ENCODE measurements around the gene ZNF618. TPM values are rescaled to one million over a fixed set of nuclear protein-coding genes. Genes with fewer than 3 reads are reported as not detected.

The ZNF618 gene
- total RNA-seq, 1 donor, result 13.6 TPM

DNA sequence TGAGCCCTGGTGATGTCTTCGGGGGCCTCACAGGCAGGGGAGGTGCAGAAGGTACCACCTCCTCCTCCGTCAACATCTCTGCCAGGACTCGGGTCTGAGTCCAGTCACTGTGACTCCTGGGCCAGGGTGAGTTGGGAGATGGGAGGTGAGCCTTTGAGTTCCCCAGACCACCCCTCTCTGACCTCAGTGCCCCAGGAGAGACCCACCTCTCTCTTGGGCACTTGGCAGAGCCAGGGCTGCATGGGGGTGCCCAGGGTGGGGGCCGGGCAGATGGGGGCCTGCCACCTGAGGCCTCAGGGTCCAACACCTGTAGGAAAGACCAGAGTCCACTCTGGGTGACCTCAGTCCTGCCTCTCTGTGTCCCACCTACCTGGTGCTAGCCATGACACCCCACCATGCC, 216.2 kb downstream of the ZNF618 start:
- DNase-seq (ENCODE audit: low read depth), result no peak
- TF ChIP-seq, protein P1, sequence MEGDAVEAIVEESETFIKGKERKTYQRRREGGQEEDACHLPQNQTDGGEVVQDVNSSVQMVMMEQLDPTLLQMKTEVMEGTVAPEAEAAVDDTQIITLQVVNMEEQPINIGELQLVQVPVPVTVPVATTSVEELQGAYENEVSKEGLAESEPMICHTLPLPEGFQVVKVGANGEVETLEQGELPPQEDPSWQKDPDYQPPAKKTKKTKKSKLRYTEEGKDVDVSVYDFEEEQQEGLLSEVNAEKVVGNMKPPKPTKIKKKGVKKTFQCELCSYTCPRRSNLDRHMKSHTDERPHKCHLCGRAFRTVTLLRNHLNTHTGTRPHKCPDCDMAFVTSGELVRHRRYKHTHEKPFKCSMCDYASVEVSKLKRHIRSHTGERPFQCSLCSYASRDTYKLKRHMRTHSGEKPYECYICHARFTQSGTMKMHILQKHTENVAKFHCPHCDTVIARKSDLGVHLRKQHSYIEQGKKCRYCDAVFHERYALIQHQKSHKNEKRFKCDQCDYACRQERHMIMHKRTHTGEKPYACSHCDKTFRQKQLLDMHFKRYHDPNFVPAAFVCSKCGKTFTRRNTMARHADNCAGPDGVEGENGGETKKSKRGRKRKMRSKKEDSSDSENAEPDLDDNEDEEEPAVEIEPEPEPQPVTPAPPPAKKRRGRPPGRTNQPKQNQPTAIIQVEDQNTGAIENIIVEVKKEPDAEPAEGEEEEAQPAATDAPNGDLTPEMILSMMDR (IDR thresholded peaks at IDR 0.05; ENCODE audit: insufficient read depth, low read length), result no peak
- H3K4me3 ChIP-seq (ENCODE audit: low read depth, low read length), result no peak overlapping the region

DNA sequence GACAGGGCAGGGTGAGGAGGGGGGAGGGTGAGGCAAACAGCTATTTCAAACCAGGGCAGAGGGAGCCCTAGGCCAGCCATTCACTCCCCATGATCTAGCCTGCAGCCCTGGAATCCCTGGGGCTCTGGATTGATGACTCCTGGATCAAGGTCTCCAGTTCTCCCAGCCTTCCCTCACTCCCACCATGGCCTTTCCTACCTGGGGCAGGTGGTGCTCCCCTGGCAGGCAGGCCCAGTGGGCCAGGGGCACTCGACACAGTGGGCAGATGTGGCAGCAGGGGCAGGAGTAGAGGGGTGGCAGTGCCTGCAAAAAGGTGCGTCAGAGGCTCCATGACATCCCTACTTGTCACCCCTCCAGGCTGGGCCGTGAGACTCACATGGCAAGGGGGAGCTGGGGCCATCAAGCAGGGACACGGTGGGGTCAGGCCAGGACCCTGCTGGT, 216.9 kb downstream of the ZNF618 start:
- no peak for DNase-seq (ENCODE audit: low read depth)
- TF ChIP-seq, protein P1 (IDR thresholded peaks at IDR 0.05; ENCODE audit: insufficient read depth, low read length), result no peak
- no peak overlapping the region for H3K4me3 ChIP-seq (ENCODE audit: low read depth, low read length)

DNA sequence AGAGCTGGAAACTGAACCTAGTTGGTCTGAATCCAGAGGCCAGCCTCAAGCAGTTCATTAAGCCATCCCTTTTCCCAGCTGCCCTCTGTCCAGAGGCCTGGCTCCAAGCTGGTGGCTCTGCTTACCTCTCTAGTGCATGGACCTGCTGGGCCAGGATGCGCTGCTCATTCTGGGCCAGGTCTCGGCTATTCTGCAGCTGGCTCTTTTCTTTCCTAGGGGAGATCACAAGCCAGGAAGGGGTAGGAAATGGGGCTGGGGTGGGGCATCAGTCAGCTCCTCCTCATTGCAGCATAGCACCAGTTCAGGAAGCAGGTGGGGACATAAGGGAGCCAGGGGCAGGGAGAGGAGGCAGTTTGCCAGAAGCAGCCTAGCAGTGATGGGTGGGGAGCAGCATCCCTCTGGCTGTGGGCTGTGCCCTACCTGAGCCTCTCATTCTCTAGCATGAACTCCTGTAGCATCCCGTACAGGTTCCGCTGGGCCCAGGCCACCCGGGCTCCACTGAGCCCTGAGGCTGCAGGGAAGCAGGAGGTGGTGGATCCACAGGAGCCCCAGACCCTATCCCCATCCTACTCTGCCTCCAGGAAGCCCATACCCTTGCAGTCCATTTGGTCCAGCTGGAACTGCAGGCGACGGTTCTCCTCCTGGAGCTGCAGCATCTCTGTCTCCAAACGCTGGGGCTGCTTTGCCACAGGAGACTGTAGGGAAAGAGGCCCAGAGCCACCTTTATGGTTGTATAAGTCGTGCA, 217.8 kb downstream of the ZNF618 start:
- TF ChIP-seq, protein P1 (IDR thresholded peaks at IDR 0.05; ENCODE audit: insufficient read depth, low read length), result no peak
- DNase-seq (ENCODE audit: low read depth), result no peak
- H3K4me3 ChIP-seq (ENCODE audit: low read depth, low read length), result no peak overlapping the region

- TF ChIP-seq, protein P1 (IDR thresholded peaks at IDR 0.05; ENCODE audit: insufficient read depth, low read length), result no peak
- no peak overlapping the region for H3K4me3 ChIP-seq (ENCODE audit: low read depth, low read length)
- no peak for DNase-seq (ENCODE audit: low read depth)
Observed at GRCh38 chr9:114094971-114095370, 218.9 kb downstream of the ZNF618 start.

DNA sequence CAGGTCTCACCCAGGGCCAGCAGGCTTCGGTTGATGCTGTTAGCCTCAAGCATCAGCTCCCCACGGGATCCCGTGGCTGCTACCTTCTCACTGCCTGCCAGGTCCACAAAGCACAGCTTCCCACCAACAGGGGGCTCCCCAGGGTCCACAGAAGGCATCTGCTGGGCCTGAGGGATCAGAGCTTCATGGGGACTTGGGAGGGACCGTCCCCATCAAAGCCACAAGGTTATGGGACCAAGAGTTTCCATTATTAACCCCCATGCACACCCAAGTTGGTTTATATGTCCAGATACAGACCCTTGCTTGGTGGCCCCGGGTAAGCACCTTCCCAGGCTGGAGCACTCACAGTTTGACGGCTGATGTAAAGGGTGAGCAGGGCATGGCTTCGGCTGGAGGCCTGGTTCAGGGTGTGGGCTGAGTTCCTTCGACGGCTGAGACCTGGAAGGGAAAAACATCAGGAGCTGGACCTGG, 220.0 kb downstream of the ZNF618 start:
- TF ChIP-seq, protein P1 (IDR thresholded peaks at IDR 0.05; ENCODE audit: insufficient read depth, low read length), result no peak
- no peak for DNase-seq (ENCODE audit: low read depth)
- H3K4me3 ChIP-seq (ENCODE audit: low read depth, low read length), result no peak overlapping the region

- DNase-seq (ENCODE audit: low read depth), result no peak
- TF ChIP-seq, protein P1 (IDR thresholded peaks at IDR 0.05; ENCODE audit: insufficient read depth, low read length), result no peak
- H3K4me3 ChIP-seq (ENCODE audit: low read depth, low read length), result no peak overlapping the region
Observed at GRCh38 chr9:114096866-114097612, 220.9 kb downstream of the ZNF618 start.

All from fibroblast of the aortic adventitia (primary cell).